RWPE2 (cell line): ENCODE results near the gene PTX4.
A peak's percentile ranks its signal among the peaks of the same experiment; 100 is the strongest.

Experiments used
- ATAC-seq: fragments of 200-7000 bp; cut with Tn5 transposase; 3 replicates; pipeline ENCODE4 v1.9.1; 2021; ENCODE audit warnings: low read depth
- DNase-seq: peaks from one replicate; pipeline ENCODE4 v3.0.0-alpha.2; 2020; ENCODE audit warnings: low spot score
- H3K27ac ChIP-seq: fragments of 450-650 bp; 2 replicates; pipeline ENCODE4 v1.5.1; 2017; ENCODE audit warnings: mild to moderate bottlenecking; ENCODE audit not compliant: poor library complexity, severe bottlenecking
- H3K27me3 ChIP-seq: fragments of 250-450 bp; sonication (Bioruptor Pico); 2 replicates; pipeline ENCODE4 v1.5.1; 2021; ENCODE audit warnings: mild to moderate bottlenecking, moderate library complexity; ENCODE audit not compliant: insufficient read depth, poor library complexity, severe bottlenecking
- H3K36me3 ChIP-seq: fragments of 250-450 bp; sonication (Bioruptor Pico); 2 replicates; pipeline ENCODE4 v1.5.1; 2020; ENCODE audit warnings: low read depth, mild to moderate bottlenecking, moderate library complexity
- H3K4me1 ChIP-seq: fragments of 250-450 bp; sonication (Bioruptor Pico); 2 replicates; pipeline ENCODE4 v1.5.1; 2021; ENCODE audit warnings: mild to moderate bottlenecking, moderate library complexity; ENCODE audit not compliant: insufficient read depth, poor library complexity, severe bottlenecking
- H3K4me3 ChIP-seq: fragments of 250-450 bp; sonication (Bioruptor Pico); 2 replicates; pipeline ENCODE4 v1.5.1; 2021; ENCODE audit warnings: mild to moderate bottlenecking, moderate library complexity; ENCODE audit not compliant: severe bottlenecking
- H3K9me3 ChIP-seq: fragments of 250-450 bp; sonication (Bioruptor Pico); 2 replicates; pipeline ENCODE4 v1.5.1; 2021; ENCODE audit warnings: mild to moderate bottlenecking, moderate library complexity; ENCODE audit not compliant: severe bottlenecking
- TF ChIP-seq, protein P1 (sequence below): fragments of 450-650 bp; IDR thresholded peaks from one replicate; pipeline ENCODE4 v1.5.1; 2017; ENCODE audit warnings: mild to moderate bottlenecking, moderate library complexity; ENCODE audit not compliant: poor library complexity, severe bottlenecking

PTX4 gene

DNA sequence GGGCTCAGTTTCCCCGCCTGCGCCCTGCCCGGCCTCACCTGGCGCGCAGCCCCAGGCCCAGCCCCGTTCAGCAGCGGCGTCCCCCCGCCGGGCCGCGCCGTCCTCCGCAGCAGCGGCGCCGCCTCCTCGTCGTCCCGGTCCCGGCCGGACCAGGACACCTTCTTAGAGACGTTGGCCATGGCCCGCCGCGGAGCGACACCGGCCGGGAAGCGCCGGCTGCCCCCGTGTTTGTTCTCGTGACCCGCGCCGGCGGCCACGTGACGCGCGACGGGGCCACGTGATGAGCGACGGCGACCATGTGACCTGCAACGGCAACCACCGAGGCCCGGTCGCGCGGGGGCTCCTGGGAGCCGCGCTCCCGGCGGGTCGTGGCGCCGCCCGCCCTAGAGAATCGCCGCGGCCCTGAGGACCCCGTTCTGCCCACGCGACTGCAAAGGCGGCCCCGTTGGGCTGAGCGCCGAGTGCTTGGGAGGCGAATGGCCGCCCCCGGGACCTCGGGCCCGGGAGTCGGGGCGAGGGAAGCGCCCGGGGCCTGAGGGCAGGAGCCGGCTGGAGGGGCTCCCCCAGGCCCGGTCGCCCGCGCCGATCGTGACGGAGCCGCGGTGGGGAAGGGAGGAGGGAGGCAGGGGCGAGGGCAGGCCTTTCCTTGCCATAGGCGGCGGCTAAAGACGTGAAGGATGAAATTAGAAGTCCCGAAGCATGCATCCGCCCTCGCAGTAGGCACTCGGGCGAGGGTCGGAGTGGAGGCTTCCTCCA, 13.8 kb downstream of the PTX4 start, which contains the start of gene CLCN7:
Gene CLCN7, minus strand, starts transcription at position 233 of the 756 bp plus-strand sequence. Its CDS starts 54 bp downstream, at position 179.
- Histone ChIP-seq H3K27ac (peak within 1 kb of the TSS; percentile 30), H3K27me3 (no peaks in the 10 kb centered on the region), H3K4me3 (peak within 1 kb of the TSS; percentile 71), H3K4me1 (no peaks in the 10 kb centered on the region), H3K36me3 (no peaks in the 10 kb centered on the region), H3K9me3 (peaks cover 3% of the 10 kb centered on the region)
- TF ChIP-seq, protein P1, sequence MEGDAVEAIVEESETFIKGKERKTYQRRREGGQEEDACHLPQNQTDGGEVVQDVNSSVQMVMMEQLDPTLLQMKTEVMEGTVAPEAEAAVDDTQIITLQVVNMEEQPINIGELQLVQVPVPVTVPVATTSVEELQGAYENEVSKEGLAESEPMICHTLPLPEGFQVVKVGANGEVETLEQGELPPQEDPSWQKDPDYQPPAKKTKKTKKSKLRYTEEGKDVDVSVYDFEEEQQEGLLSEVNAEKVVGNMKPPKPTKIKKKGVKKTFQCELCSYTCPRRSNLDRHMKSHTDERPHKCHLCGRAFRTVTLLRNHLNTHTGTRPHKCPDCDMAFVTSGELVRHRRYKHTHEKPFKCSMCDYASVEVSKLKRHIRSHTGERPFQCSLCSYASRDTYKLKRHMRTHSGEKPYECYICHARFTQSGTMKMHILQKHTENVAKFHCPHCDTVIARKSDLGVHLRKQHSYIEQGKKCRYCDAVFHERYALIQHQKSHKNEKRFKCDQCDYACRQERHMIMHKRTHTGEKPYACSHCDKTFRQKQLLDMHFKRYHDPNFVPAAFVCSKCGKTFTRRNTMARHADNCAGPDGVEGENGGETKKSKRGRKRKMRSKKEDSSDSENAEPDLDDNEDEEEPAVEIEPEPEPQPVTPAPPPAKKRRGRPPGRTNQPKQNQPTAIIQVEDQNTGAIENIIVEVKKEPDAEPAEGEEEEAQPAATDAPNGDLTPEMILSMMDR, result no peak
- ATAC-seq (peak; percentile 66), DNase-seq (peak; percentile 81)

DNA sequence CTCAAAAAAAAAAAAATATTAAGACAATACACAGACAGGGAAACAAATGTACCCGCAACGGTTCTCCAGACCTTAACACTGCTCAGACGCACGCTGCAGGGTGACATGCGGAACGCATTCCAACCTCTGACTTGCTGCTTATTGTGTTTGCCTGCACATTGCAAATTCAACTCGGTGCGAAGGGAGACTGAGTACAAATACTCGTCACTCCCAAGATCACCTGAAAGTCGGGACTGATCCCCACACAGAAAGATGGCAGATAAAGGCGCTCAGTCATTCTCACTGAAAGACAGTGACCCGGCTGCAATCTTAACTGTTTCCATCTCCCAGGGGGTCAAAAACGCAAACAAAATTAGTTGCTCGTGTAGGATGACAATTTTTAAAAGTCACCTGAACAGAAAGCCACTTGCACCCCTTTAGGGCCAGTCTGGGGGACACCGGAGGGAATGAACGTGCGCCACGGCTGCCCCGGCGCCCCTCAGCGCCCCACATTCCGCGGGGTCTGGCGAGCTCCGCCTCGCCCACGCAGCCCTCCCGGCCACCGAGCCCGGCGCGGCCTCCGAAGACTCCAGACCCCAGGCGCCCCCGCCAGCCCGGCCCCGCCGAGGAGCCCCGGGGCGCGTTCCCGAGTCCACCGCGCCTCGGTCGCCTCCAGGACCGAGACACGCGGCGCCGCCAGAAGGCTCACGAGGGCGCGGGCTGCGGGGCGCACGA, 14.5 kb downstream of the PTX4 start:
- no peak for ATAC-seq
- peak overlapping the region; percentile 30 for H3K27ac ChIP-seq

DNA sequence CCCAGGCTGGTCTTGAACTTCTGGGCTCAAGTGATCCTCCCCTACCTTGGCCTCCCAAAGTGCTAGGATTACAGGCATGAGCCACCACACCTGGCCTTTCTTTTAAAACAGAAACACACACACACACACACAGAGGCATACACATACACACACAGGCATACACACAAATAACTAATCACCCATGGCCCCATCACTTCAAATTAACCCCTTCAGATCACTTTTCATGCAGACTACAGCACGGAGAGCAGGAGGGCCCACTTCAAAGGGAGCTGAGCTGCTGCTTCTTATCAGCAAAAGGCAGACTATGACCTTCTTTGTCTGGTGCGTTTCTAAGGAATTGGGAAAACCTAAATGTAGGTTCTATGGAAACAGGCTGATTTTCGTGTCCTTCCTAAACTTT, 15.8 kb downstream of the PTX4 start:
- peaks cover 3% of the 10 kb centered on the region for H3K9me3 ChIP-seq
- no peaks in the 10 kb centered on the region for H3K27me3 ChIP-seq
- H3K4me3 ChIP-seq, result no peak overlapping the region
- DNase-seq (no peak), ATAC-seq (no peak)
- no peaks in the 10 kb centered on the region for H3K4me1 ChIP-seq
- no peak overlapping the region for H3K27ac ChIP-seq
- H3K36me3 ChIP-seq, result no peaks in the 10 kb centered on the region
- TF ChIP-seq, protein P1, result no peak

More for the DNA sequence above, 14.5 kb downstream of the PTX4 start:
- H3K27me3 ChIP-seq, result no peaks in the 10 kb centered on the region
- TF ChIP-seq, protein P1, result no peak
- H3K9me3 ChIP-seq, result peaks cover 3% of the 10 kb centered on the region
- H3K36me3 ChIP-seq, result no peaks in the 10 kb centered on the region
- no peaks in the 10 kb centered on the region for H3K4me1 ChIP-seq
- DNase-seq, result no peak
- H3K4me3 ChIP-seq, result peak overlapping the region; percentile 71

DNA sequence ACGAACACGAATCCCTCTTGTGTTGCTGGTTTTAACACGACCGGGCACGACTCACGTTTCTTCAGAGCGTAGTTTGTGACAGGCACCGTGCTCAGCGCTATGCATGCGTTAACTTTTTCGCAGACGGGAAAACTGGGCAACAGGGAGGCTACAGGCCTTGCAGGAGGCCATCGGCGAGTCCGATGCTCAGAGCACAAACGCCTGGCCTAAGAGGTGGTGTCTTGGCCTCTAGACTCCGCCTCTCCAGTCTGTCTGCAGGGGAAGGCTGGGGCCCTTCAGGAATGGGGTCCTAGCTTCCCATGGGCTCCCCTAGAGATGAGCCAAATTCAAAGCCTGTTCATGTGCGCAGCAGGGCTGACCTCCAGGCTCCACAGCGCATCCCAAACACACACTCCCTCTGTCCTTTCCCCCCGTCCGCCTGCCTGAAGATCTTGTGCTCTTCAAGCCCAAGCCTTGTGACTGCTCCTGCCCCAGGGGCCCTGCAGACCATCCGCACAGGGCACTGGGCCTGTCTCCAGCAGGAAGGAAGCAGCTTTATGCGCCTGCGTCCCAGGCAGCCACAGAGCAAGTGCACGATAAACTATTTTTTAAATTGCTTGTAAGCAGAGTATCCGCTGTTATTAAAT, 17.1 kb downstream of the PTX4 start:
- Histone ChIP-seq H3K4me3 (no peak overlapping the region), H3K27ac (no peak overlapping the region), H3K9me3 (no peaks in the 10 kb centered on the region), H3K27me3 (no peaks in the 10 kb centered on the region), H3K36me3 (no peaks in the 10 kb centered on the region), H3K4me1 (no peaks in the 10 kb centered on the region)
- TF ChIP-seq, protein P1, result no peak
- ATAC-seq, result no peak
- DNase-seq, result peak; percentile 59
